Nephron progenitor cell (in vitro differentiated cells): ENCODE results near the gene MLLT3.

Experiments
- DNase-seq: peaks from one replicate; pipeline ENCODE4 v3.0.0; 2021
- H3K27ac Mint-ChIP-seq: 2 replicates; pipeline ENCODE4 v1.8.0; 2021; ENCODE audit warnings: mild to moderate bottlenecking, moderate library complexity, mixed read lengths
- H3K27me3 Mint-ChIP-seq: 2 replicates; pipeline ENCODE4 v1.8.0; 2021; ENCODE audit warnings: mild to moderate bottlenecking, low read depth, mixed read lengths; ENCODE audit not compliant: poor library complexity
- H3K36me3 Mint-ChIP-seq: 2 replicates; pipeline ENCODE4 v1.8.0; 2021; ENCODE audit warnings: low read depth, mixed read lengths
- H3K4me1 Mint-ChIP-seq: 2 replicates; pipeline ENCODE4 v1.8.0; 2021; ENCODE audit warnings: mixed read lengths
- H3K4me3 Mint-ChIP-seq: 2 replicates; pipeline ENCODE4 v1.8.0; 2021; ENCODE audit warnings: mild to moderate bottlenecking, moderate library complexity, mixed read lengths
- H3K9me3 Mint-ChIP-seq: 2 replicates; pipeline ENCODE4 v1.8.0; 2021; ENCODE audit warnings: mild to moderate bottlenecking, moderate library complexity, mixed read lengths
- TF ChIP-seq, protein P1 (sequence below): fragments of 200-600 bp; sonication (generic); IDR thresholded peaks from 2 replicates; pipeline ENCODE4 v1.5.0; 2021; ENCODE audit warnings: antibody characterized with exemption

The MLLT3 gene

DNA sequence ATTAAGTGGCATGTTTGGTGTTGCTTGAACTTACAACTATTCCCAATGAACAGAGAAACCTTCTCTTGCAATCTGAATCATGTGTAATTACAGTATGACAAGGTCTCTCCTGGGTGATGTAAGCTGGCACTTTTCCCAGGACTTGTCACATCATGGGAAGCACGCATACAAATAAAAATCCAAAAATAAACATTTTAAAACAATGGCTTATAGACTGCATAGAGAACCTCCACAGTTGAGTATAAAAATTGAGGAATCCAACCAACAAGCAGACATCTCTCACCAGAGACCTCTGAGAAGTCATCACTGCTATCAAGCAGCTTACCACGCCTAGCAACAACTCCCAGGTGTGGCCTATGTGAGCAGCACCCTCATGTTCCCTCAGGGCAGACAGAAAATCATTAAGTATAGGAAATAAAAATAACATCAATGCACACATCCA is 3.9 kb downstream of the MLLT3 start:
- Mint-ChIP-seq H3K27ac (peak overlapping the region; percentile 25), H3K36me3 (no peaks in the 10 kb centered on the region), H3K27me3 (peaks cover 5% of the 10 kb centered on the region), H3K9me3 (no peaks in the 10 kb centered on the region), H3K4me1 (peaks cover 64% of the 10 kb centered on the region), H3K4me3 (peak overlapping the region; percentile 90)
- no peak for DNase-seq
- TF ChIP-seq, protein P1, sequence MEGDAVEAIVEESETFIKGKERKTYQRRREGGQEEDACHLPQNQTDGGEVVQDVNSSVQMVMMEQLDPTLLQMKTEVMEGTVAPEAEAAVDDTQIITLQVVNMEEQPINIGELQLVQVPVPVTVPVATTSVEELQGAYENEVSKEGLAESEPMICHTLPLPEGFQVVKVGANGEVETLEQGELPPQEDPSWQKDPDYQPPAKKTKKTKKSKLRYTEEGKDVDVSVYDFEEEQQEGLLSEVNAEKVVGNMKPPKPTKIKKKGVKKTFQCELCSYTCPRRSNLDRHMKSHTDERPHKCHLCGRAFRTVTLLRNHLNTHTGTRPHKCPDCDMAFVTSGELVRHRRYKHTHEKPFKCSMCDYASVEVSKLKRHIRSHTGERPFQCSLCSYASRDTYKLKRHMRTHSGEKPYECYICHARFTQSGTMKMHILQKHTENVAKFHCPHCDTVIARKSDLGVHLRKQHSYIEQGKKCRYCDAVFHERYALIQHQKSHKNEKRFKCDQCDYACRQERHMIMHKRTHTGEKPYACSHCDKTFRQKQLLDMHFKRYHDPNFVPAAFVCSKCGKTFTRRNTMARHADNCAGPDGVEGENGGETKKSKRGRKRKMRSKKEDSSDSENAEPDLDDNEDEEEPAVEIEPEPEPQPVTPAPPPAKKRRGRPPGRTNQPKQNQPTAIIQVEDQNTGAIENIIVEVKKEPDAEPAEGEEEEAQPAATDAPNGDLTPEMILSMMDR = no peak

- Mint-ChIP-seq H3K36me3 (no peaks in the 10 kb centered on the region), H3K9me3 (no peaks in the 10 kb centered on the region), H3K27ac (peak overlapping the region; percentile 84), H3K27me3 (no peaks in the 10 kb centered on the region), H3K4me1 (peaks cover 78% of the 10 kb centered on the region), H3K4me3 (peak overlapping the region; percentile 64)
- no peak for DNase-seq
- TF ChIP-seq, protein P1 = no peak
These were observed 5.5 kb downstream of the MLLT3 start for GRCh38 chr9:20616808-20617207.

DNA sequence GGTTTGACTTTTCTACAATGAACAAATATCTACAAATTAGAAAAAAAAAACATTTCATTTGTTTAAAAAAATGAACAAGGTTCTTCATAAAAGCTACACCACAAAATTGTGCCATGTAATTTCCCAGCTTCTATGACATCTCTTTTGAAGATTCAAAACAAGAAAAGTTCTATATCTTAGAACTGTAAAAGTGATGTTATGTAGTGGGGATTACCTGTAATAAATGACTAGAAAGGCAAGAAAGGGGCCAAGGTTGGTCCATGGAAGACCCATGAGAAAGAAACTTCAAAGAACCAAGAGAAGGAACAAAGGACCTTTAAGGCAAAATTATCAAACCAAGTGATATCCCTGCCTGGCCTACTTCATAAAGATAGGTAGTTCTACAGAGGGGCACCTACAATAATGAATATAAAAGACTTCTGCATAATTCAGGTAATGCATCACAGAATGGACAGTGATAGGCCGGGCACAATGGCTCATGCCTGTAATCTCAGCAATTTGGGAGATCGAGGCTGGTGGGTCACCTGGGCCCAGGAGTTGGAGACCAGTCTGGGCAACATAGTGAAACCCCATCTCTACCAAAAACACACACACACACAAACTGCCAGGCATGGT is 7.6 kb downstream of the MLLT3 start:
- H3K36me3 Mint-ChIP-seq = no peaks in the 10 kb centered on the region
- H3K9me3 Mint-ChIP-seq = no peaks in the 10 kb centered on the region
- peaks cover 92% of the 10 kb centered on the region for H3K4me1 Mint-ChIP-seq
- H3K27ac Mint-ChIP-seq = no peak overlapping the region
- no peak for DNase-seq
- H3K27me3 Mint-ChIP-seq = no peaks in the 10 kb centered on the region
- no peak overlapping the region for H3K4me3 Mint-ChIP-seq
- TF ChIP-seq, protein P1 = no peak

GRCh38 chr9:20611691-20612287 is 10.5 kb downstream of the MLLT3 start:
- no peak for DNase-seq
- Mint-ChIP-seq H3K4me1 (peaks cover 92% of the 10 kb centered on the region), H3K4me3 (peak overlapping the region; percentile 35), H3K27ac (peak overlapping the region; percentile 20), H3K36me3 (no peaks in the 10 kb centered on the region), H3K9me3 (no peaks in the 10 kb centered on the region), H3K27me3 (no peaks in the 10 kb centered on the region)
- TF ChIP-seq, protein P1 = peak; percentile 52

GRCh38 chr9:20610591-20610990 is 11.7 kb downstream of the MLLT3 start:
- TF ChIP-seq, protein P1 = no peak

DNA sequence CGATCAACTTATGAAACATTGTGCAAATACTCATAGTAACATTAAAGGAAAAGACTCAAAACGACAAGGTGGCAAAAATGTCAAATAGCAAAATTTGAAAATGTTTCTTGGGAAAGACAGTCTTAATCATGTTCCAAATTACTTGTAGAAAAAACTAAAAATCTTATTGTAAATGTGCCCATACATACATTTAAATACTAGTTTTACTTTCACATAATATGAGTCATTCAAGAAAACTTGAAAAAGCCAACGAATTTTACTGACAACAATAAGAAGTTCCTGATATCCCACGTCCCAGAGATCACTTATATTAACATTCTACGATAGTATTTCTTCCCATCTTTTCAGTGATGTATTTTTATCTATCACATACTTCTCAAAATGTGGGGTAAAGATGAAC is 13.7 kb downstream of the MLLT3 start:
- no peak for DNase-seq
- Mint-ChIP-seq H3K27me3 (no peaks in the 10 kb centered on the region), H3K4me3 (peak overlapping the region; percentile 15), H3K4me1 (peaks cover 95% of the 10 kb centered on the region), H3K36me3 (no peaks in the 10 kb centered on the region), H3K27ac (peak overlapping the region; percentile 68), H3K9me3 (no peaks in the 10 kb centered on the region)
- TF ChIP-seq, protein P1 = no peak

More at GRCh38 chr9:20610591-20610990, 11.7 kb downstream of the MLLT3 start:
- Mint-ChIP-seq H3K9me3 (no peaks in the 10 kb centered on the region), H3K27ac (peak overlapping the region; percentile 60), H3K4me3 (peak overlapping the region; percentile 3), H3K36me3 (no peaks in the 10 kb centered on the region), H3K27me3 (no peaks in the 10 kb centered on the region), H3K4me1 (peaks cover 91% of the 10 kb centered on the region)
- no peak for DNase-seq
